Parathyroid adenoma (tissue), 2 donors: ENCODE data around the gene CTNND1.

Experiments used
- H2AFZ ChIP-seq: fragments of 300-600 bp; sonication (generic); one replicate; pipeline ENCODE4 v1.7.0; 2017; ENCODE audit warnings: antibody characterized with exemption, mild to moderate bottlenecking
- H3K27ac ChIP-seq: fragments of 300-600 bp; sonication (generic); one replicate; pipeline ENCODE4 v1.7.0; 2017
- H3K27me3 ChIP-seq: fragments of 300-600 bp; sonication (generic); one replicate; pipeline ENCODE4 v1.7.0; 2017; ENCODE audit warnings: low read length; ENCODE audit not compliant: control insufficient read depth, insufficient read depth
- H3K36me3 ChIP-seq: fragments of 300-600 bp; sonication (generic); one replicate; pipeline ENCODE4 v1.7.0; 2017; ENCODE audit warnings: low read length; ENCODE audit not compliant: control insufficient read depth, insufficient read depth
- H3K4me1 ChIP-seq: fragments of 300-600 bp; sonication (generic); one replicate; pipeline ENCODE4 v1.7.0; 2017; ENCODE audit warnings: control low read depth
- H3K4me2 ChIP-seq: fragments of 300-600 bp; sonication (generic); one replicate; pipeline ENCODE4 v1.7.0; 2017; ENCODE audit warnings: low read length
- H3K4me3 ChIP-seq: fragments of 300-600 bp; sonication (generic); one replicate; pipeline ENCODE4 v1.7.0; 2017; ENCODE audit warnings: low read depth, low read length
- H3K79me2 ChIP-seq: fragments of 300-600 bp; sonication (generic); one replicate; pipeline ENCODE4 v1.7.0; 2017; ENCODE audit warnings: control low read depth
- H3K9ac ChIP-seq: fragments of 300-600 bp; sonication (generic); one replicate; pipeline ENCODE4 v1.7.0; 2017; ENCODE audit warnings: mild to moderate bottlenecking
- H3K9me3 ChIP-seq: fragments of 300-600 bp; sonication (generic); one replicate; pipeline ENCODE4 v1.7.0; 2017; ENCODE audit warnings: low read length; ENCODE audit not compliant: control insufficient read depth
- CTCF ChIP-seq: fragments of 300-600 bp; sonication (generic); IDR thresholded peaks from one replicate; pipeline ENCODE4 v1.7.0; 2017; ENCODE audit warnings: antibody characterized with exemption, mild to moderate bottlenecking
- donor health status: primary hyperparathyroidism.

CTNND1 gene

GRCh38 chr11:57776031-57776521, 14.5 kb downstream of the CTNND1 start:
- Histone ChIP-seq H3K4me1 (peaks cover 41% of the 10 kb centered on the region), H2AFZ (no peak overlapping the region), H3K9me3 (no peaks in the 10 kb centered on the region), H3K4me3 (no peak overlapping the region), H3K36me3 (no peaks in the 10 kb centered on the region), H3K4me2 (peak overlapping the region; percentile 53), H3K9ac (no peak overlapping the region), H3K27ac (peak overlapping the region; percentile 87), H3K79me2 (peaks cover 19% of the 10 kb centered on the region), H3K27me3 (no peaks in the 10 kb centered on the region)
- TF ChIP-seq CTCF = no peak

GRCh38 chr11:57776577-57777210, 15.1 kb downstream of the CTNND1 start:
- H3K9me3 ChIP-seq = no peaks in the 10 kb centered on the region
- peak overlapping the region; percentile 87 for H3K27ac ChIP-seq
- H3K4me3 ChIP-seq = no peak overlapping the region
- TF ChIP-seq CTCF = no peak
- no peaks in the 10 kb centered on the region for H3K27me3 ChIP-seq
- peaks cover 15% of the 10 kb centered on the region for H3K79me2 ChIP-seq
- no peak overlapping the region for H2AFZ ChIP-seq
- no peak overlapping the region for H3K9ac ChIP-seq
- no peaks in the 10 kb centered on the region for H3K36me3 ChIP-seq
- peak overlapping the region; percentile 53 for H3K4me2 ChIP-seq
- peaks cover 44% of the 10 kb centered on the region for H3K4me1 ChIP-seq

GRCh38 chr11:57777969-57778317, 16.3 kb downstream of the CTNND1 start:
- H2AFZ ChIP-seq = no peak overlapping the region
- peak overlapping the region; percentile 43 for H3K4me3 ChIP-seq
- no peak for TF ChIP-seq CTCF
- H3K36me3 ChIP-seq = no peaks in the 10 kb centered on the region
- H3K9ac ChIP-seq = no peak overlapping the region
- peaks cover 18% of the 10 kb centered on the region for H3K79me2 ChIP-seq
- peaks cover 48% of the 10 kb centered on the region for H3K4me1 ChIP-seq
- H3K4me2 ChIP-seq = peak overlapping the region; percentile 75
- peak overlapping the region; percentile 87 for H3K27ac ChIP-seq
- H3K9me3 ChIP-seq = no peaks in the 10 kb centered on the region
- no peaks in the 10 kb centered on the region for H3K27me3 ChIP-seq

GRCh38 chr11:57778318-57779037, 16.9 kb downstream of the CTNND1 start:
- Histone ChIP-seq H2AFZ (no peak overlapping the region), H3K27me3 (no peaks in the 10 kb centered on the region), H3K4me1 (peaks cover 48% of the 10 kb centered on the region), H3K79me2 (peaks cover 20% of the 10 kb centered on the region), H3K27ac (peak overlapping the region; percentile 87), H3K9me3 (no peaks in the 10 kb centered on the region), H3K4me2 (peak overlapping the region; percentile 75), H3K9ac (no peak overlapping the region), H3K4me3 (peak overlapping the region; percentile 43), H3K36me3 (no peaks in the 10 kb centered on the region)
- no peak for TF ChIP-seq CTCF
